OCI-LY1 (cell line): ENCODE measurements around the gene VWA3B.

Experiments used
- H2AFZ ChIP-seq: fragments of 200-600 bp; sonication (generic), shearing (Covaris generic); 2 replicates; pipeline ENCODE4 v1.6.0; 2014; ENCODE audit warnings: antibody characterized with exemption, mild to moderate bottlenecking, low read length
- H3F3A ChIP-seq: fragments of 200-600 bp; sonication (generic), shearing (Covaris generic); 2 replicates; pipeline ENCODE4 v1.6.0; 2014; ENCODE audit warnings: mild to moderate bottlenecking, antibody characterized with exemption, low read length, moderate library complexity; ENCODE audit not compliant: insufficient read depth
- H3K27ac ChIP-seq: fragments of 200-600 bp; sonication (generic); 2 replicates; pipeline ENCODE4 v1.5.1; 2014; ENCODE audit warnings: low read length, mixed run types, mild to moderate bottlenecking, low read depth; ENCODE audit not compliant: poor library complexity, severe bottlenecking
- H3K27me3 ChIP-seq: fragments of 200-600 bp; sonication (generic); 2 replicates; pipeline ENCODE4 v1.6.0; 2014; ENCODE audit warnings: antibody characterized with exemption, mild to moderate bottlenecking, low read length, moderate library complexity; ENCODE audit not compliant: insufficient read depth
- H3K36me3 ChIP-seq: fragments of 200-600 bp; sonication (generic); 2 replicates; pipeline ENCODE4 v1.6.1; 2014; ENCODE audit warnings: mild to moderate bottlenecking, antibody characterized with exemption, low read length, moderate library complexity, mixed read lengths; ENCODE audit not compliant: insufficient read depth
- H3K4me1 ChIP-seq: fragments of 200-600 bp; sonication (generic); 2 replicates; pipeline ENCODE4 v1.5.1; 2014; ENCODE audit warnings: mild to moderate bottlenecking, low read length, moderate library complexity; ENCODE audit not compliant: insufficient read depth, severe bottlenecking
- H3K4me2 ChIP-seq: fragments of 200-600 bp; sonication (generic), shearing (Covaris generic); 2 replicates; pipeline ENCODE4 v1.6.1; 2014; ENCODE audit warnings: low read length
- H3K4me3 ChIP-seq: fragments of 200-600 bp; sonication (generic); 2 replicates; pipeline ENCODE4 v1.5.1; 2014; ENCODE audit warnings: low read length, low read depth, mild to moderate bottlenecking, mixed read lengths; ENCODE audit not compliant: poor library complexity, severe bottlenecking
- H3K79me2 ChIP-seq: fragments of 200-600 bp; shearing (Covaris generic); 2 replicates; pipeline ENCODE4 v1.6.1; 2016; ENCODE audit warnings: mixed run types, low read length, mixed read lengths; ENCODE audit not compliant: insufficient read depth
- H3K9ac ChIP-seq: fragments of 200-600 bp; sonication (generic), shearing (Covaris generic); 2 replicates; pipeline ENCODE4 v1.6.1; 2014; ENCODE audit warnings: mild to moderate bottlenecking, low read length, mixed read lengths
- H3K9me2 ChIP-seq: fragments of 200-600 bp; sonication (generic), shearing (Covaris generic); 2 replicates; pipeline ENCODE4 v1.6.1; 2014; ENCODE audit warnings: low read depth, mild to moderate bottlenecking, low read length, mixed read lengths
- H3K9me3 ChIP-seq: fragments of 200-600 bp; shearing (Covaris generic); 2 replicates; pipeline ENCODE4 v1.6.1; 2014; ENCODE audit warnings: low read length, mixed read lengths
- H4K20me1 ChIP-seq: fragments of 200-600 bp; sonication (generic), shearing (Covaris generic); 2 replicates; pipeline ENCODE4 v1.6.0; 2016; ENCODE audit warnings: mild to moderate bottlenecking, low read length; ENCODE audit not compliant: insufficient read depth
- CTCF ChIP-seq: fragments of 200-600 bp; sonication (generic), shearing (Covaris generic); IDR thresholded peaks from 2 replicates; pipeline ENCODE4 v1.5.1; 2017; ENCODE audit warnings: mild to moderate bottlenecking, antibody characterized with exemption, low read length, moderate library complexity, mixed read lengths
- EZH2 ChIP-seq: fragments of 200-600 bp; sonication (generic), shearing (Covaris generic); IDR thresholded peaks from 2 replicates; pipeline ENCODE4 v1.8.0; 2017; ENCODE audit warnings: borderline replicate concordance, mixed run types, mild to moderate bottlenecking, antibody characterized with exemption, low read length, moderate library complexity, mixed read lengths

Gene VWA3B

GRCh38 chr2:98309580-98309979 is 222.6 kb downstream of the VWA3B start:
- no peaks in the 10 kb centered on the region for H3K36me3 ChIP-seq
- no peak overlapping the region for H3K4me3 ChIP-seq
- no peaks in the 10 kb centered on the region for H3K79me2 ChIP-seq
- no peaks in the 10 kb centered on the region for H3K4me1 ChIP-seq
- no peaks in the 10 kb centered on the region for H3F3A ChIP-seq
- no peaks in the 10 kb centered on the region for H3K9me2 ChIP-seq
- H4K20me1 ChIP-seq: no peaks in the 10 kb centered on the region
- no peak overlapping the region for H2AFZ ChIP-seq
- TF ChIP-seq CTCF (no peak), EZH2 (no peak)
- no peaks in the 10 kb centered on the region for H3K9me3 ChIP-seq
- H3K4me2 ChIP-seq: no peak overlapping the region
- H3K27ac ChIP-seq: no peak overlapping the region
- H3K9ac ChIP-seq: no peak overlapping the region
- H3K27me3 ChIP-seq: no peaks in the 10 kb centered on the region; the same call in 1 of the 2 replicates

GRCh38 chr2:98310010-98310409 is 223.0 kb downstream of the VWA3B start:
- no peaks in the 10 kb centered on the region for H3K9me2 ChIP-seq
- H3K4me3 ChIP-seq: no peak overlapping the region
- H3K9ac ChIP-seq: no peak overlapping the region
- H3K27ac ChIP-seq: no peak overlapping the region
- H3K9me3 ChIP-seq: no peaks in the 10 kb centered on the region
- H3K79me2 ChIP-seq: no peaks in the 10 kb centered on the region
- no peaks in the 10 kb centered on the region for H3F3A ChIP-seq
- TF ChIP-seq EZH2: no peak
- TF ChIP-seq CTCF: no peak
- no peaks in the 10 kb centered on the region for H3K36me3 ChIP-seq
- H2AFZ ChIP-seq: no peak overlapping the region
- H3K4me1 ChIP-seq: no peaks in the 10 kb centered on the region
- H4K20me1 ChIP-seq: no peaks in the 10 kb centered on the region
- H3K27me3 ChIP-seq: no peaks in the 10 kb centered on the region
- H3K4me2 ChIP-seq: no peak overlapping the region

- no peaks in the 10 kb centered on the region for H3K36me3 ChIP-seq
- no peaks in the 10 kb centered on the region for H3K27me3 ChIP-seq
These were observed 224.1 kb downstream of the VWA3B start for GRCh38 chr2:98311090-98311489.

More at GRCh38 chr2:98311090-98311489, 224.1 kb downstream of the VWA3B start:
- no peak overlapping the region for H3K9ac ChIP-seq
- no peaks in the 10 kb centered on the region for H4K20me1 ChIP-seq
- H3K9me2 ChIP-seq: no peaks in the 10 kb centered on the region
- H3K79me2 ChIP-seq: no peaks in the 10 kb centered on the region
- no peak overlapping the region for H3K4me2 ChIP-seq
- TF ChIP-seq EZH2: no peak
- TF ChIP-seq CTCF: no peak
- H3K9me3 ChIP-seq: no peaks in the 10 kb centered on the region
- no peak overlapping the region for H2AFZ ChIP-seq
- H3F3A ChIP-seq: no peaks in the 10 kb centered on the region
- no peaks in the 10 kb centered on the region for H3K4me1 ChIP-seq
- H3K27ac ChIP-seq: no peak overlapping the region
- no peak overlapping the region for H3K4me3 ChIP-seq
